HepG2 (cell line): Measurements from ENCODE around the gene TUT7. TPM values are rescaled to one million over a fixed set of nuclear protein-coding genes. Genes with fewer than 3 reads are reported as not detected.
A peak's percentile ranks its signal among the peaks of the same experiment; 100 is the strongest.

ENCODE experiments used
- CREM ChIP-seq, 2 experiments: sonication (generic) in 1 of 2; formaldehyde crosslinking in 1 of 2; IDR thresholded peaks; 2 replicates each; pipeline versions ENCODE4 v1.4.0 to v1.6.1; 2016 to 2020; ENCODE audit warnings: antibody characterized with exemption in 1 of 2, mild to moderate bottlenecking in 1 of 2, missing genetic modification reagents in 1 of 2
- GABPA ChIP-seq, 2 experiments: IDR thresholded peaks; 2 replicates each; pipeline ENCODE4 v1.6.1; 2011 to 2016; ENCODE audit warnings: low read depth in 2 of 2, low read length in 1 of 2, missing biosample characterization in 1 of 2, missing genetic modification characterization in 1 of 2
- HNRNPUL1 ChIP-seq: fragments of 200-400 bp; formaldehyde crosslinking; IDR thresholded peaks from 2 replicates; pipeline ENCODE4 v1.6.1; 2017; ENCODE audit warnings: low read depth, mild to moderate bottlenecking, low read length, moderate library complexity
- JUNB ChIP-seq: sonication (generic); formaldehyde crosslinking; IDR thresholded peaks from 2 replicates; pipeline ENCODE4 v1.8.0; 2022; ENCODE audit warnings: missing genetic modification reagents, mild to moderate bottlenecking, borderline replicate concordance
- MLLT10 ChIP-seq: sonication (generic); formaldehyde crosslinking; IDR thresholded peaks from 2 replicates; pipeline ENCODE4 v1.4.0; 2020; ENCODE audit warnings: missing genetic modification reagents
- NFYB ChIP-seq: sonication (generic); formaldehyde crosslinking; IDR thresholded peaks from 2 replicates; pipeline ENCODE4 v1.4.0; 2020; ENCODE audit warnings: missing genetic modification reagents
- PCBP1 ChIP-seq: fragments of 200-400 bp; formaldehyde crosslinking; IDR thresholded peaks from 2 replicates; pipeline ENCODE4 v1.6.1; 2017; ENCODE audit warnings: mild to moderate bottlenecking, low read depth, low read length, borderline replicate concordance
- SNRNP70 ChIP-seq: fragments of 200-400 bp; formaldehyde crosslinking; IDR thresholded peaks from 2 replicates; pipeline ENCODE4 v1.6.1; 2017; ENCODE audit warnings: mild to moderate bottlenecking, low read depth, low read length, moderate library complexity
- TCF12 ChIP-seq, 2 experiments: fragments of 450-650 bp in 1 of 2; sonication (generic) in 1 of 2; formaldehyde crosslinking in 1 of 2; IDR thresholded peaks; 2 replicates each; pipeline versions ENCODE4 v1.6.1 to v1.8.0; 2017 to 2022; ENCODE audit warnings: antibody characterized with exemption in 1 of 2, mild to moderate bottlenecking in 1 of 2, missing genetic modification reagents in 1 of 2, moderate library complexity in 1 of 2
- ZNF253 ChIP-seq: sonication (generic); formaldehyde crosslinking; IDR thresholded peaks from 2 replicates; pipeline ENCODE4 v1.8.0; 2022; ENCODE audit warnings: mild to moderate bottlenecking, missing genetic modification reagents, borderline replicate concordance
- ZNF335 ChIP-seq: sonication (generic); formaldehyde crosslinking; IDR thresholded peaks from 2 replicates; pipeline ENCODE4 v1.4.0; 2020; ENCODE audit warnings: missing genetic modification reagents
- ZNF367 ChIP-seq: sonication (generic); formaldehyde crosslinking; IDR thresholded peaks from 2 replicates; pipeline ENCODE4 v1.4.0; 2020; ENCODE audit warnings: missing genetic modification reagents, borderline replicate concordance
- ZNF558 ChIP-seq: sonication (generic); formaldehyde crosslinking; IDR thresholded peaks from 2 replicates; pipeline ENCODE4 v1.9.0; 2022; ENCODE audit warnings: mild to moderate bottlenecking, missing genetic modification reagents, borderline replicate concordance
- ZNF674 ChIP-seq: sonication (generic); formaldehyde crosslinking; IDR thresholded peaks from 2 replicates; pipeline ENCODE4 v1.5.0; 2020; ENCODE audit warnings: low read depth, mild to moderate bottlenecking, missing genetic modification reagents
- ZNF879 ChIP-seq: sonication (generic); formaldehyde crosslinking; IDR thresholded peaks from 2 replicates; pipeline ENCODE4 v1.8.1; 2023; ENCODE audit warnings: missing genetic modification reagents
- polyA plus RNA-seq, 8 experiments: library from polyadenylated mRNA; depleted of rRNA in 3 of 8; stranded (reverse) in 7 of 8; unstranded in 1 of 8; fragments of >200 nt; fragmentation: Illumina TruSeq in 4 of 8; extraction: Trizol in 4 of 8; gene quantifications; 2 replicates each; pipeline versions ENCODE4 v1.2.1 to v1.2.3, GENCODE V29; 2011 to 2016; ENCODE audit warnings: low read depth in 4 of 8, missing spikeins in 1 of 8, mixed read lengths in 1 of 8; ENCODE audit not compliant: insufficient read depth in 1 of 8
- total RNA-seq, 5 experiments: library from RNA; depleted of rRNA; stranded (reverse); fragments of >200 nt; fragmentation: Illumina TruSeq; extraction: Trizol; gene quantifications; 2 replicates each; pipeline ENCODE4 v1.2.3, GENCODE V29; 2016; ENCODE audit warnings: low read depth in 1 of 5
- TF ChIP-seq, protein P1 (sequence below): sonication (generic); formaldehyde crosslinking; IDR thresholded peaks from 2 replicates; pipeline ENCODE4 v1.4.0; 2020; ENCODE audit warnings: mild to moderate bottlenecking, missing genetic modification reagents
- TF ChIP-seq, protein P2 (sequence below): sonication (generic); formaldehyde crosslinking; IDR thresholded peaks from 2 replicates; pipeline ENCODE4 v1.9.0; 2022; ENCODE audit warnings: low read depth, missing genetic modification reagents
- TF ChIP-seq, protein P3 (sequence below): sonication (generic); formaldehyde crosslinking; IDR thresholded peaks from 2 replicates; pipeline ENCODE4 v1.5.0; 2020; ENCODE audit warnings: missing genetic modification reagents

The TUT7 gene
- total and polyA plus RNA-seq, 2 of the 13 experiments (the other 11 are each of a cell fraction or from before 2014, with no cell fraction given), result 12.0 to 19.4 TPM

DNA sequence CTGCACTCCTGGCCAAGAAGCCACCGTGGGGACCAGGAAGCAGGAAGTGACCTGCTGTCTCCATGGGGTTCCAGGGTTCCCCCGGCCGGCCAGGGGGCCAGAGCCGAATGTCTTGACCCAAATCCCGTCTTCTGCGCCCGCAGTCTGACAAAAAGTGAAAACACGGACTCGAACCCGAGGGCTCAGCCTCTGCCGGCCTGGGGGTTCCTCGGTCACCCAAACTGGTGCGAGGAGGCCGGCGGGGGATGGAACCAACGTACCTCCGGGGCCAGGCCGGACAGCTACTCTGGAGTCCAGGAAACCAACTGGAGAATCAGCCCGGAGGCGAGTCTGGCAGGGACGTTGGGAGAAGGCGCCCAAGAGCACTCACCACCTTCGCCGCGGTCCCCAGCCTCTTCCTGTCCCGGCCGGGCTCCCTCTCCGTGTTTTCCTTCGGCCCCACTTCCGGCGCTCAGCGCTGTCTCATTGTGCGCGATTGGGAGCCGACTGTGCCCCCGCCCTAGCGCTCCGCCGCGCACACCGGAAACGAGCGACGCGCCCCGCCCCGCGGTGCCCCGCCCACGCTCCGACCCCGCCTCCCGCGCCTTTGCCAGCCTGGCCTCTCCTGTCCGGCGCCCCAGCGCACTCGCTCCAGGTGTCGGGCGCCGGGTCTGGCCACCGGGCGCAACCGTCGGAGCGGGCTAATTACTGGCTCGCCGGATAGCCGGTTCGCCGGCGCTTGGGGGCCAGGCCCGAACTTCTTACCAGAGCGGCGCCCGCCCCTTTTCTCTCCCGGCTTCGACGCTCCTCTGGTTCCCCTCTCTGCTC lies at the start of gene TUT7 (continued):
- no peak; the same call in 1 of the 2 replicates for TF ChIP-seq HNRNPUL1
- no peak; the same call in 1 of the 2 replicates for TF ChIP-seq ZNF558 (CRISPR knock-in tag)
- TF ChIP-seq ZNF335 (CRISPR knock-in tag), result no peak
- no peak for TF ChIP-seq SNRNP70
- no peak; the same call in 1 of the 2 replicates for TF ChIP-seq ZNF674 (CRISPR knock-in tag)
- TF ChIP-seq MLLT10 (CRISPR knock-in tag), result no peak
- TF ChIP-seq ZNF879 (CRISPR knock-in tag), result 0 out of 2 replicates have a peak, but pooled peaks have one; percentile 37
- TF ChIP-seq, protein P1, sequence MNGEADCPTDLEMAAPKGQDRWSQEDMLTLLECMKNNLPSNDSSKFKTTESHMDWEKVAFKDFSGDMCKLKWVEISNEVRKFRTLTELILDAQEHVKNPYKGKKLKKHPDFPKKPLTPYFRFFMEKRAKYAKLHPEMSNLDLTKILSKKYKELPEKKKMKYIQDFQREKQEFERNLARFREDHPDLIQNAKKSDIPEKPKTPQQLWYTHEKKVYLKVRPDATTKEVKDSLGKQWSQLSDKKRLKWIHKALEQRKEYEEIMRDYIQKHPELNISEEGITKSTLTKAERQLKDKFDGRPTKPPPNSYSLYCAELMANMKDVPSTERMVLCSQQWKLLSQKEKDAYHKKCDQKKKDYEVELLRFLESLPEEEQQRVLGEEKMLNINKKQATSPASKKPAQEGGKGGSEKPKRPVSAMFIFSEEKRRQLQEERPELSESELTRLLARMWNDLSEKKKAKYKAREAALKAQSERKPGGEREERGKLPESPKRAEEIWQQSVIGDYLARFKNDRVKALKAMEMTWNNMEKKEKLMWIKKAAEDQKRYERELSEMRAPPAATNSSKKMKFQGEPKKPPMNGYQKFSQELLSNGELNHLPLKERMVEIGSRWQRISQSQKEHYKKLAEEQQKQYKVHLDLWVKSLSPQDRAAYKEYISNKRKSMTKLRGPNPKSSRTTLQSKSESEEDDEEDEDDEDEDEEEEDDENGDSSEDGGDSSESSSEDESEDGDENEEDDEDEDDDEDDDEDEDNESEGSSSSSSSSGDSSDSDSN (CRISPR knock-in tag), result peak; percentile 95
- TF ChIP-seq GABPA (IDR thresholded peaks at IDR 0.05; ENCODE audit: low read depth, low read length), result peak; percentile 94
- TF ChIP-seq GABPA (CRISPR knock-in tag; IDR thresholded peaks at IDR 0.05; ENCODE audit: low read depth), result peak; percentile 91
- no peak for TF ChIP-seq ZNF367 (CRISPR knock-in tag)
- peak; percentile 83; the same call in 1 of the 2 replicates for TF ChIP-seq PCBP1
- TF ChIP-seq TCF12 (IDR thresholded peaks at IDR 0.05), result no peak
- peak; percentile 93 for TF ChIP-seq TCF12 (CRISPR knock-in tag; IDR thresholded peaks at IDR 0.05)
- peak; percentile 66 for TF ChIP-seq CREM (IDR thresholded peaks at IDR 0.05)
- no peak for TF ChIP-seq CREM (CRISPR knock-in tag; IDR thresholded peaks at IDR 0.05)
- TF ChIP-seq, protein P2, sequence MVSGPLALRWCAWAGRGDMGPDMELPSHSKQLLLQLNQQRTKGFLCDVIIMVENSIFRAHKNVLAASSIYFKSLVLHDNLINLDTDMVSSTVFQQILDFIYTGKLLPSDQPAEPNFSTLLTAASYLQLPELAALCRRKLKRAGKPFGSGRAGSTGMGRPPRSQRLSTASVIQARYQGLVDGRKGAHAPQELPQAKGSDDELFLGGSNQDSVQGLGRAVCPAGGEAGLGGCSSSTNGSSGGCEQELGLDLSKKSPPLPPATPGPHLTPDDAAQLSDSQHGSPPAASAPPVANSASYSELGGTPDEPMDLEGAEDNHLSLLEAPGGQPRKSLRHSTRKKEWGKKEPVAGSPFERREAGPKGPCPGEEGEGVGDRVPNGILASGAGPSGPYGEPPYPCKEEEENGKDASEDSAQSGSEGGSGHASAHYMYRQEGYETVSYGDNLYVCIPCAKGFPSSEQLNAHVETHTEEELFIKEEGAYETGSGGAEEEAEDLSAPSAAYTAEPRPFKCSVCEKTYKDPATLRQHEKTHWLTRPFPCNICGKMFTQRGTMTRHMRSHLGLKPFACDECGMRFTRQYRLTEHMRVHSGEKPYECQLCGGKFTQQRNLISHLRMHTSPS, result no peak
- peak; percentile 74; the same call in 1 of the 2 replicates for TF ChIP-seq ZNF253 (CRISPR knock-in tag)
- TF ChIP-seq, protein P3, sequence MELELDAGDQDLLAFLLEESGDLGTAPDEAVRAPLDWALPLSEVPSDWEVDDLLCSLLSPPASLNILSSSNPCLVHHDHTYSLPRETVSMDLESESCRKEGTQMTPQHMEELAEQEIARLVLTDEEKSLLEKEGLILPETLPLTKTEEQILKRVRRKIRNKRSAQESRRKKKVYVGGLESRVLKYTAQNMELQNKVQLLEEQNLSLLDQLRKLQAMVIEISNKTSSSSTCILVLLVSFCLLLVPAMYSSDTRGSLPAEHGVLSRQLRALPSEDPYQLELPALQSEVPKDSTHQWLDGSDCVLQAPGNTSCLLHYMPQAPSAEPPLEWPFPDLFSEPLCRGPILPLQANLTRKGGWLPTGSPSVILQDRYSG (CRISPR knock-in tag), result no peak
- TF ChIP-seq JUNB, result no peak
- peak; percentile 77 for TF ChIP-seq NFYB (CRISPR knock-in tag)
